ENCODE results near the gene MUC6.
"Not testable (repeated sequence)": the region's sequence is repeated elsewhere in the genome, so short reads cannot be mapped to it uniquely, and the experiment has no call there.

The MUC6 gene

GRCh38 chr11:1022908-1023810 is 13.4 kb downstream of the MUC6 start:
- DNase-seq = no peak

DNA sequence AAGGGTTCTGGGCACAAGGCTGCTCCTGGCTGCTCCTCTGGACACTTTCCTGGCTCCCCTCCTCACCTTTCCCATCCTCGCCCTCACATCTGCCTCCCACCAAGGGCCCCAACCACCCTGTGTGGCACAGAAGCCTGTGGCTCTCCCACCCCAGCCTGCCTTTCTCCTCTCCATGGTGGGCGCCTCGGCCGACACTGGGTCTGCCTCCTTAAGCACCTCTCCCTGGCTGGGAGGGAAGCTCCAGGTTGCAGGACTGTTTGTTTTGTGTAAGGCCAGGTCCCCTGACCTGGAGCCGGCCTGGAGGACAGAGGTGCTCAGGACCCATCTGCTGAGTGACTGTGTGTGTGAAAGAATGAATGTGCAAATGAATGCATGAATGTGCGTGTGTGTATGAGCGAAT is 14.1 kb downstream of the MUC6 start:
- no peak for DNase-seq

GRCh38 chr11:1020211-1020905 is 16.2 kb downstream of the MUC6 start:
- DNase-seq = no peak

DNA sequence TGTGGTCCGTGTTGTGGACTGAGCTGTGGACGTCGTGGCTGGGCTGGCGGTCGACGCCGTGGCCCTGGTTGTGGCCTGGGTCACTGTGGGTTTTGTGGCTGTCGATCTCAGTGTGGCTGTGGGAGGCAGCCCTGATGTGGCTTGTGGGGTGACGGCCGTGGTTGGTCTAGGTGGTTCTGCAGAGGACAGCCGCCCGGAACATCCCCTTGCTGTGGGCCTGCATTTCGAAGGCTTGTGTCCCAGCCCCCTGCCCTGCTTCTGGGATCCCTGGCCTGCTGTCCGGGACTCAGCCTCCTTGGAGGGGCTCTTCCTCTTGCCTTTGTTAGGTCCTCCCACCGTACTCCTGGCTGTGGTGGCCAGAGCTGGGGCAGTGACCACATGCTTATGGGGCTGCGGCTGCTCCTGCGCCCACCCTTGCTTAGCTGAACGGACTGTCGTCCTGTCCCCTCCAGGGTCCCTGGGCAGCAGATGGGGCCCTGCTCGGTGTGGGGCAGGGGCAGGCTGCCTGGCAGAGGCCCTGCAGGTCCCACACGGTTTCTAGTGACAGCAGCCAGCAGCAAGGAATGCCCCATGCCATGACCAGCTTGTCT is 17.1 kb downstream of the MUC6 start:
- no peak for DNase-seq

DNA sequence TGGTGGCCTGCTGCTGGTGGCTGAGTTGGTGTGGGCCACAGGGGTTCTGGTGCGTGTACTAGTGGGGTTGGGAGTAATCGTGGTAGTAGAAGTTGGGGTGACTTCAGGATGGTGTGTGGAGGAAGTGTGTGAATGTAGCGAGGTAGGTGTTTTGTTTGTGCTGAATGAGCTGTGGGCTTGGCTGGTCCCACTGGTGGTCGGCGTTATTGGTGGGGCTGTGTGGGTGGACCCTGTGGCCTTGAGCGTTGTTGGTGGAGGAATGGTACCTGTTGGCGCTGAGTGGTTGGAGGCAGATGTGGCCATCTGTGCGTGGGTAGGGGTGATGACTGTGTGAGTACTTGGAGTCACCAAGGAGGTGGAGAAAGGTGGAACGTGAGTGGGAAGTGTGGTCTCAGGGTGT is 18.4 kb downstream of the MUC6 start:
- no peak for DNase-seq

DNA sequence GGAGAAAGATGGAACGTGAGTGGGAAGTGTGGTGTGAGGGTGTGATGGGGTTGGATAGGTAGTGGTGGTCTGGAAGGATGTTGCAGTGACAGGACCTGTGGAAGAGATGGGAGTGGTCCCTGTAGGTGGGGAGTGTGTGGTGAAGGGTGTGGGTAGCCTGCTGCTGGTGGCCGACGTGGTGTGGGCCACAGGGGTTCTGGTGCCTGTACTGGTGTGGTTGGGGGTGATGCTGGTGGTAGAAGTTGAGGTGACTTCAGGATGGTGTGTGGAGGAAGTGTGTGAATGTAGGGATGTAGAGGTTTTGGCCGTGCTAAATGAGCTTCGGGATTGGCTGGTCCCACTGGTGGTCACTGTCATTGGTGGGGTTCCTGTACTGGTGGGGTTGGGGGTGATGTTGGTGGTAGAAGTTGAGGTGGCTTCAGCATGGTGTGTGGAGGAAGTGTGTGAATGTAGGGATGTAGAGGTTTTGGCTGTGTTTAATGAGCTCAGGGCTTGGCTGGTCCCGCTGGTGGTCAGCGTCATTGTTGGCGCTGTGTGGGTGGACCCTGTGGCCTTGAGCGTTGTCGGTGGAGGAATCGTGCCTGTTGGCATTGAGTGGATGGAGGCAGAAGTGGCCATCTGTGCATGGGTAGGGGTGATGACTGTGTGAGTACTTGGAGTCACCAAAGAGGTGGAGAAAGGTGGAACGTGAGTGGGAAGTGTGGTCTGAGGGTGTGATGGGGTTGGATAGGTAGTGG is 19.1 kb downstream of the MUC6 start:
- DNase-seq = peak; percentile 9

- not testable (repeated sequence) for DNase-seq
These were observed 19.9 kb downstream of the MUC6 start for GRCh38 chr11:1016610-1017126.

GRCh38 chr11:1015826-1016545 is 20.5 kb downstream of the MUC6 start:
- no peak for DNase-seq

DNA sequence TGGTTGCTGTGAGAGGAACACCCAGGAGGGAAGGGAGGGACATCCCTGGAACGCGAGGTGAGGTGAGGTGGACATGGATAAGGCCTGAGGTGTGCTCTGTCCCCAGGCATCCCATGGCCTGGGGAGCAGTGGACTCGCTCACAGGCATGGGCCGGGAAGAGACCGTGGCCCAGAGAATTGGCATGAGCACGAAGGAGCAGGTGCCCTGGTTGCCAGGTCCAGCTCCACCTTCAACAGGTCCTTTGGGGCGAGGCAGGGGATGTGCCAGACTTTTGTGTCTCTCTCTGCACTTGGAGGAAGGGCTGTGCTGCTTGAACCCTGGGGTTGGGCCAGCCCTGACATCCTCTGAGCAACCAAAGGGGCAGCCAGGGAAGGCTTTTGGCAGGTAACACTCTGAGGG is 21.5 kb downstream of the MUC6 start:
- no peak for DNase-seq

- no peak for DNase-seq
These were observed 22.2 kb downstream of the MUC6 start for GRCh38 chr11:1014276-1014675.

DNA sequence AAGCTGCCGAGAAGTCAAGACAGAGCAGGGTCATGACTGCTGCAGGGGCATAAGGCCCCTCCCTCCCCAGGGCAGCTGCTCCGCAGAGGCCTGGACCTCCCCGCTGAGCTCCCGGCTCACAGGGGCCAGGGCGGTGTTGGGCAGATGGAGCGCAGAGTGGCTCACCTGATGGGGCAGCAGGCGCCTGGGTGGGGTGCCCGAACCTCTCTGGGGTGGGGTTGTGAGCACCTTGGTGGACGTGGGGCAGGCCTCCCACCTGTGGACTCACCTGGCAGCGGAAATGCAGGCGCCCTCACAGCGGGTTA is 22.9 kb downstream of the MUC6 start:
- DNase-seq = no peak

GRCh38 chr11:1012740-1013630 is 23.5 kb downstream of the MUC6 start:
- DNase-seq = no peak

DNA sequence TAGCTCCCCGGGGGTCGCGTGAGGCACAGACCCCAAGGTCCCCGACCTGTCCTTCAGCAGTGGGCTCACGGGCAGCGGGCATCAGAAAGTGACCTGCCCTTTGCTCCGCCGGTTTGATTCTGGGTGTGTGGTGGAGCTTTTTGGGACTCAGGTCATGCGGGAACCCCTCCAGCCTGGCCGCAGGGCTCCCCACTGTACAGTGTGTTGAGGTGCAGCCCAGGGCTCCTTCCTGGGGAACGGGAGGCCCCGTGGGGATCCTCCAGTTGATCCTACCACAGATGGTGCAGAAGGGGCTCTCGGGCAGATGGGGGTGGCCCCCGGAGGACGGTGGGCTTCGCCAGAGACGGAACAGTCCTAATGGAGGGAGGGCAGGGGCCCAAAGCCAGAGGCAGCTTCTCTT is 24.2 kb downstream of the MUC6 start:
- no peak for DNase-seq

- DNase-seq = no peak
These were observed 25.2 kb downstream of the MUC6 start for GRCh38 chr11:1011320-1011698.

- DNase-seq = no peak
These were observed 25.8 kb downstream of the MUC6 start for GRCh38 chr11:1010551-1011319.

DNA sequence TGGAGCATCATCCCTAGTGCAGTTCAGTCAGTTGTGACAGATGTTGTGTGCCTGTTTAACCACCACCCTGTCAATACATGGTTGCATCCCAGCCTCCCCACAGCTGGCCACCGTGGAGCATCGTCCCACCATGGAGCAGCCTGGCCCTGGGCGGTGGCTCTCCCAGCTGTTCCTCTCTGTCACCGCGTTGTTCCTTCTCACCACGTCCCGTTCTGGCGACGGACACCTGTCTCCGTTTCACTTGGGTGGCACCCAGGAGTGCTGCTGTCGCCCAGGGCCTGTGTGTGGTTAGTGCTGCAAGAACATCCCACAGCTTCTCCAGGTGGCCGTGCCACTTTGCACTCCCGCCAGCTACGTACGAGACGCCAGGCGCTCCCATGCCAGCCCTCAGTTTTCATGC is 26.5 kb downstream of the MUC6 start:
- no peak for DNase-seq

DNA sequence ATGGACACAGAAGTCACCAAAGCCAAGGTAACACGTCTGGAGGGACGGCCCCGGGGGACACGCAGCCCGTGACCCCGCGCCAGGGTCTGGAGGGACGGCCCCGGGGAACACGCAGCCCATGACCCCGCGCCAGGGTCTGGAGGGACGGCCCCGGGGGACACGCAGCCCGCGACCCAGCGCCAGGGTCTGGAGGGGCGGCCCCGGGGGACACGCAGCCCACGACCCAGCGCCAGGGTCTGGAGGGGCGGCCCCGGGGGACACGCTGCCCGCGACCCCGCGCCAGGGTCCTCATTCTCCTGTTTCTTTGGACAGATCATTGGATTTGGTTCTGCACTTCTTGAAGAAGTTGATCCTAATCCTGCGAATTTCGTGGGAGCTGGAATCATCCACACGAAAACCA is 27.1 kb downstream of the MUC6 start:
- no peak for DNase-seq

DNA sequence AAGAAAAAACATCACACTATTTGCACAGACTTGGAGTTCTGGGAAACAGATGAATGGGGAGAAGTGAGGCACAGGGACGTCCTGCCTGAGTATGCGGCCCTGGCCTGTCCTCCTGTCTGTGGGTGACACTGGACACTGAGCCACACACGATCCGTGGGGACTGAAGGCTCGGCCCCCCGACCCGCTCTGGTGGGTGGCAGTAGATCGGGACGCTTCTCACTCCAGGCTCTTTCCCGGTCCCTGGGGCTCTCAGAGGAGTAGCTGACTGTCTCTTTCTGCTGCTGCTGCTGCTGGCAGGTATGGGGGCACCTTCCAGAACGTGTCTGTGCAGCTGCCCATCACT is 27.7 kb downstream of the MUC6 start:
- DNase-seq = no peak

GRCh38 chr11:1008001-1008802 is 28.3 kb downstream of the MUC6 start:
- no peak for DNase-seq

GRCh38 chr11:1007279-1007678 is 29.2 kb downstream of the MUC6 start:
- DNase-seq = no peak

All from fibroblast of skin of right biceps (primary cell).